DND-41 (cell line): Measurements from ENCODE around the gene MRPL39.

Experiments used
- ATAC-seq: fragments of 200-7000 bp; cut with Tn5 transposase; 3 replicates; pipeline ENCODE4 v1.9.1; 2021; ENCODE audit warnings: low read depth; ENCODE audit not compliant: insufficient read depth
- DNase-seq: peaks from one replicate; pipeline ENCODE4 v3.0.0-alpha.2; 2020
- H2AFZ ChIP-seq: 2 replicates; pipeline ENCODE4 v1.6.0; 2012; ENCODE audit warnings: low read depth, low read length
- H3K27ac ChIP-seq: 2 replicates; pipeline ENCODE4 v1.5.1; 2012; ENCODE audit warnings: low read length, inconsistent platforms
- H3K27me3 ChIP-seq: fragments of 200-600 bp; sonication (generic); 2 replicates; pipeline ENCODE4 v1.6.0; 2012; ENCODE audit warnings: low read length, mild to moderate bottlenecking, inconsistent platforms; ENCODE audit not compliant: insufficient read depth, poor library complexity
- H3K36me3 ChIP-seq: 2 replicates; pipeline ENCODE4 v1.5.1; 2012; ENCODE audit warnings: low read length, inconsistent platforms; ENCODE audit not compliant: insufficient read depth
- H3K4me1 ChIP-seq: 2 replicates; pipeline ENCODE4 v1.5.1; 2012; ENCODE audit warnings: mild to moderate bottlenecking, low read length; ENCODE audit not compliant: insufficient read depth
- H3K4me2 ChIP-seq: 2 replicates; pipeline ENCODE4 v1.6.0; 2012; ENCODE audit warnings: mild to moderate bottlenecking, moderate library complexity, low read length, inconsistent platforms; ENCODE audit not compliant: insufficient read depth
- H3K4me3 ChIP-seq, 2 experiments: fragments of 200-600 bp in 1 of 2; shearing (Covaris generic) in 1 of 2; 2 replicates each; pipeline ENCODE4 v1.5.1; 2012 to 2016; ENCODE audit warnings: inconsistent platforms in 2 of 2, low read length in 2 of 2, mild to moderate bottlenecking in 2 of 2, low read depth in 1 of 2, moderate library complexity in 1 of 2
- H3K79me2 ChIP-seq: 2 replicates; pipeline ENCODE4 v1.6.0; 2012; ENCODE audit warnings: low read length, inconsistent platforms; ENCODE audit not compliant: insufficient read depth
- H3K9ac ChIP-seq: 2 replicates; pipeline ENCODE4 v1.6.0; 2012; ENCODE audit warnings: low read depth, mild to moderate bottlenecking, inconsistent platforms, low read length, moderate library complexity
- H3K9me3 ChIP-seq: 2 replicates; pipeline ENCODE4 v1.5.1; 2012; ENCODE audit warnings: low read length, moderate library complexity, mild to moderate bottlenecking, inconsistent platforms; ENCODE audit not compliant: insufficient read depth, severe bottlenecking
- H4K20me1 ChIP-seq: 2 replicates; pipeline ENCODE4 v1.6.0; 2012; ENCODE audit warnings: low read length; ENCODE audit not compliant: insufficient read depth
- CTCF ChIP-seq: IDR thresholded peaks from 2 replicates; pipeline ENCODE4 v1.5.1; 2012; ENCODE audit warnings: borderline replicate concordance, low read length, moderate library complexity, mild to moderate bottlenecking; ENCODE audit not compliant: poor library complexity, severe bottlenecking; ENCODE audit errors: extremely low read depth
- EZH2 ChIP-seq: IDR thresholded peaks from 3 replicates; pipeline ENCODE4 v1.6.1; 2012; ENCODE audit warnings: borderline replicate concordance, low read depth, mild to moderate bottlenecking, moderate library complexity, low read length, inconsistent platforms; ENCODE audit not compliant: severe bottlenecking

MRPL39 gene

GRCh38 chr21:25586326-25586725, 21.0 kb downstream of the MRPL39 start:
- no peak for ATAC-seq
- peaks cover 59% of the 10 kb centered on the region for H3K36me3 ChIP-seq
- no peaks in the 10 kb centered on the region; the same call in 1 of the 2 replicates for H3K4me1 ChIP-seq
- TF ChIP-seq EZH2 (no peak), CTCF (no peak)
- H3K9me3 ChIP-seq: no peaks in the 10 kb centered on the region
- no peak overlapping the region for H3K27ac ChIP-seq
- no peak for DNase-seq
- H4K20me1 ChIP-seq: no peaks in the 10 kb centered on the region
- H3K27me3 ChIP-seq: no peaks in the 10 kb centered on the region
- H3K9ac ChIP-seq: no peak overlapping the region
- 0 out of 2 replicates have a peak, but pooled peaks cover 3% of the 10 kb centered on the region for H3K79me2 ChIP-seq
- no peak overlapping the region for H3K4me2 ChIP-seq
- no peak overlapping the region for H2AFZ ChIP-seq
- no peak overlapping the region for H3K4me3 ChIP-seq

GRCh38 chr21:25584833-25585676, 22.2 kb downstream of the MRPL39 start:
- no peaks in the 10 kb centered on the region; the same call in 1 of the 2 replicates for H3K4me1 ChIP-seq
- H3K27ac ChIP-seq: no peak overlapping the region
- DNase-seq (no peak), ATAC-seq (no peak)
- H4K20me1 ChIP-seq: no peaks in the 10 kb centered on the region
- H3K9me3 ChIP-seq: no peaks in the 10 kb centered on the region
- 0 out of 2 replicates have a peak, but pooled peaks cover 3% of the 10 kb centered on the region for H3K79me2 ChIP-seq
- H3K4me2 ChIP-seq: no peak overlapping the region
- no peaks in the 10 kb centered on the region for H3K27me3 ChIP-seq
- H3K36me3 ChIP-seq: peaks cover 52% of the 10 kb centered on the region
- H3K4me3 ChIP-seq: no peak overlapping the region
- H3K9ac ChIP-seq: no peak overlapping the region
- no peak overlapping the region for H2AFZ ChIP-seq
- TF ChIP-seq CTCF (no peak), EZH2 (no peak)

- Histone ChIP-seq H3K36me3 (peaks cover 40% of the 10 kb centered on the region), H3K4me3 (no peak overlapping the region), H2AFZ (no peak overlapping the region), H3K27me3 (no peaks in the 10 kb centered on the region), H3K4me1 (no peaks in the 10 kb centered on the region; the same call in 1 of the 2 replicates), H3K9me3 (no peaks in the 10 kb centered on the region), H3K27ac (no peak overlapping the region), H4K20me1 (no peaks in the 10 kb centered on the region), H3K4me2 (no peak overlapping the region), H3K79me2 (no peaks in the 10 kb centered on the region), H3K9ac (no peak overlapping the region)
- ATAC-seq: peak; percentile 27; the same call in 1 of the 3 replicates
- DNase-seq: no peak
- TF ChIP-seq EZH2 (no peak), CTCF (no peak)
These were observed 23.7 kb downstream of the MRPL39 start for GRCh38 chr21:25583370-25584130.
